Mesodermal cell (in vitro differentiated cells): ENCODE measurements around the gene RASA3.

Source experiments
- H3K27ac ChIP-seq: 2 replicates; pipeline ENCODE4 v1.7.0; 2013; ENCODE audit warnings: mild to moderate bottlenecking, low read depth, low read length, moderate library complexity; ENCODE audit not compliant: severe bottlenecking
- H3K36me3 ChIP-seq: 2 replicates; pipeline ENCODE4 v1.7.1; 2013; ENCODE audit warnings: mild to moderate bottlenecking, low read length, moderate library complexity; ENCODE audit not compliant: control insufficient read depth, insufficient read depth
- H3K4me1 ChIP-seq: one replicate; pipeline ENCODE4 v1.7.1; 2013; ENCODE audit warnings: mild to moderate bottlenecking, low read length; ENCODE audit not compliant: insufficient read depth, control insufficient read depth, poor library complexity, severe bottlenecking
- H3K4me3 ChIP-seq: 2 replicates; pipeline ENCODE4 v1.7.0; 2013; ENCODE audit warnings: low read length, control low read depth, mild to moderate bottlenecking; ENCODE audit not compliant: insufficient read depth, poor library complexity, severe bottlenecking; ENCODE audit errors: extremely low read depth
- H3K9me3 ChIP-seq: 2 replicates; pipeline ENCODE4 v1.7.1; 2013; ENCODE audit warnings: mild to moderate bottlenecking, low read length, moderate library complexity; ENCODE audit not compliant: control insufficient read depth
- WGBS, 2 experiments: methylation state at CpG; one replicate each; pipeline ENCODE4 v1.1.5; 2013; ENCODE audit warnings: missing lambda C conversion rate in 2 of 2; ENCODE audit not compliant: insufficient coverage in 2 of 2; 5-methylcytosine and 5-hydroxymethylcytosine counted together

Gene RASA3

DNA sequence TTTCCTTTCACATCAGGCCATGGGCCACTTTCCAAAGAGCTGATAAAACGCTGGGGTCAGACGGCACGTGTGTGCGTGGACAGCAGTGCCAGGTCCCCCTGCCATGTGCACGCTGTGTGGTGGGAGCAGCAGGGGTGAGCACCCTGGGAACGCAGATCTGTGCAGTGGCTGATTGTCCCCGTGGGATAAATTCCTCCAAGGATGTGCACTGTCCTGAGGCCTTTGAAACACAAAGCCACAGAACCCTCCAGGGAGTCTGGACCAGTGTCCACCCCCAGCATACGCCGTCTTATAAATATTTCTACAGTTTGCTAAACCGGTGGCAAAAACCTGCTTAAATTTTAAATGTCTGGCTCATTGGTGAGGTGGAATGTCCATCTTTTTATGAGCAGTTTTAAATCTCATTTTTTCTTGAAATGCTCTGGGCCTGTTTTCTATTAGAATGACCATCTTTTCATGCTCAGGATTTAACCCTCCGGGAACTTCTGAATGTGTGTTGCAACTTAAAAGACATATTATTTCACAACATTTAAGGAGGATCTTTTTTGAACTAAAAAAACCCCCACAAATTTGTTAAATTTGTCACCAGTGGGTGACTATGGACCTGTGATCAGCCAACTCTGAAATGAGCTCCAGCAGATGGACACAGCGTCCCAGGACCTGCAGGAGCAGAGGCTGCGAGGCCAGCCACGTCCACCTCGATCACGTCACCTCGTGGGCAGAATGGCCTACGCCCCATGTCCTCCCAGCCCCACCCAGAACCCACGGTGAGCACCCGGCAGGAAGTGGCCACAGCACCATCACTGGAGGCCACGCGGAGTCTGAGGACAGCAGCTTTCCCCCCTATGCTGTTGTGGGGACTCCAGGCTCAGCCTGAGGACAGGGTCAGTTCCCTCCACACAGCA lies 68.6 kb downstream of the RASA3 start:
- peaks cover 64% of the 10 kb centered on the region for H3K36me3 ChIP-seq
- peak overlapping the region; percentile 7 for H3K4me3 ChIP-seq
- no peaks in the 10 kb centered on the region for H3K9me3 ChIP-seq
- peaks cover 50% of the 10 kb centered on the region for H3K4me1 ChIP-seq
- 88 to 90% methylated on average over 18 to 20 of the region's 22 CpGs for WGBS, 2 experiments
- H3K27ac ChIP-seq: peak overlapping the region; percentile 98

GRCh38 chr13:114062754-114063153 lies 69.7 kb downstream of the RASA3 start:
- Histone ChIP-seq H3K4me1 (peaks cover 44% of the 10 kb centered on the region), H3K27ac (no peak overlapping the region), H3K4me3 (no peak overlapping the region), H3K9me3 (no peaks in the 10 kb centered on the region), H3K36me3 (peaks cover 63% of the 10 kb centered on the region)
- 94 to 100% methylated on average over 10 of the region's 16 CpGs for WGBS, 2 experiments

- Histone ChIP-seq H3K4me3 (no peak overlapping the region), H3K27ac (no peak overlapping the region), H3K36me3 (peaks cover 62% of the 10 kb centered on the region), H3K9me3 (no peaks in the 10 kb centered on the region), H3K4me1 (peaks cover 41% of the 10 kb centered on the region)
- WGBS, 2 experiments: 96 to 97% methylated on average over 34 of the region's 34 CpGs
Observed at GRCh38 chr13:114062341-114062740, 70.1 kb downstream of the RASA3 start.

DNA sequence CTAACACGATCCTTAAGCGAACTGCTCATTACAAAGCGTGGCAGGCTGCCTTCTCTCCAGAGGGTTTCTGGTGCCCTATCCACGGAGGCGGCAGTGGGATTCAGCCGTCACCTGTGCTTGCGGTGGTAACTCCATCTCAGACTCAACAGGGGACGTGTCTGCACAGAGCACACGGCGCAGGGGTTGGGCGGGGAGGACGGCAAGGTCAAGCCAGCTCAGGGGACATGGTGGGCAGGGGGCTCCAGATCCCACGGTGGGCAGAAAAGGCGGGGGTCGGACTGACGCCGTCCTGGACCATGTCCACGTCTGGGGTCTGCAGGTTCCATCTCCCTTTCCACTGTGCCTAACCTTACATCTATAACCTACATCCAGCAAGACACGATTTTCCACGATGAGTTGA lies 70.7 kb downstream of the RASA3 start:
- Histone ChIP-seq H3K4me1 (peaks cover 35% of the 10 kb centered on the region), H3K4me3 (no peak overlapping the region), H3K36me3 (peaks cover 63% of the 10 kb centered on the region), H3K27ac (no peak overlapping the region), H3K9me3 (no peaks in the 10 kb centered on the region)
- WGBS, 2 experiments: 94 to 95% methylated on average over 16 to 18 of the region's 20 CpGs

DNA sequence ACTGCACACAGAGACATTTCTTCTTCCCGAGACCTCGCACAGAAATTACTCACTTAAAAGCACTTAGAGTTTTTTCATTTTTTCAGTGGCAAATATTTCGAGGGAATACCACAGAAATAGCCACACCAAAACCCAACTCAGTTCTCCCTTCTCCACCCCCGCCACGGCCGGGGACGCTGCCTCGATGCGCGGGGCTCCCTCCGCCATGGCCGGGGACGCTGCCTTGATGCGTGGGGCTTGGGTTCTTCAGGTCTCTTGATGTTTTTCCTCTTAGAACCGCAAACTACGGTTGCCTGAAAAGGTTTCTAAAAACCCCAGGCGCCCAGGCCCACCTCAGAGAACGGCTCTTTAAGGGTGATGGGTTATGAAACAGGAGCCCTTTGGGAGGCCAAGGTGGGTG lies 71.4 kb downstream of the RASA3 start:
- 93 to 94% methylated on average over 17 to 18 of the region's 18 CpGs for WGBS, 2 experiments
- H3K9me3 ChIP-seq: no peaks in the 10 kb centered on the region
- peaks cover 63% of the 10 kb centered on the region for H3K36me3 ChIP-seq
- H3K4me1 ChIP-seq: peaks cover 28% of the 10 kb centered on the region
- H3K27ac ChIP-seq: no peak overlapping the region
- H3K4me3 ChIP-seq: no peak overlapping the region

GRCh38 chr13:114059946-114060860 lies 72.2 kb downstream of the RASA3 start:
- Histone ChIP-seq H3K36me3 (peaks cover 71% of the 10 kb centered on the region), H3K9me3 (no peaks in the 10 kb centered on the region), H3K4me1 (peaks cover 21% of the 10 kb centered on the region), H3K4me3 (no peak overlapping the region), H3K27ac (no peak overlapping the region)
- 97 to 98% methylated on average over 48 to 52 of the region's 53 CpGs for WGBS, 2 experiments

- Histone ChIP-seq H3K4me1 (peaks cover 14% of the 10 kb centered on the region), H3K36me3 (peaks cover 78% of the 10 kb centered on the region), H3K27ac (no peak overlapping the region), H3K4me3 (no peak overlapping the region), H3K9me3 (no peaks in the 10 kb centered on the region)
- 97 to 98% methylated on average over 13 to 15 of the region's 16 CpGs for WGBS, 2 experiments
Observed at GRCh38 chr13:114059428-114059827, 73.0 kb downstream of the RASA3 start.

GRCh38 chr13:114058051-114058867 lies 74.2 kb downstream of the RASA3 start:
- Histone ChIP-seq H3K9me3 (no peaks in the 10 kb centered on the region), H3K27ac (no peak overlapping the region), H3K4me3 (no peak overlapping the region), H3K36me3 (peaks cover 78% of the 10 kb centered on the region), H3K4me1 (peaks cover 6% of the 10 kb centered on the region)
- 95 to 97% methylated on average over 30 of the region's 30 CpGs for WGBS, 2 experiments

- H3K4me3 ChIP-seq: no peak overlapping the region
- peak overlapping the region; percentile 30 for H3K27ac ChIP-seq
- peaks cover 14% of the 10 kb centered on the region for H3K4me1 ChIP-seq
- 87 to 89% methylated on average over 16 to 19 of the region's 23 CpGs for WGBS, 2 experiments
- H3K9me3 ChIP-seq: no peaks in the 10 kb centered on the region
- H3K36me3 ChIP-seq: peaks cover 75% of the 10 kb centered on the region
Observed at GRCh38 chr13:114057166-114058050, 75.0 kb downstream of the RASA3 start.
